Thyroid gland (tissue), 4 donors: ENCODE data around the gene RFX1. TPM values are rescaled to one million over a fixed set of nuclear protein-coding genes. Genes with fewer than 3 reads are reported as not detected.
A peak's percentile ranks its signal among the peaks of the same experiment; 100 is the strongest.

Source experiments
- DNase-seq, 2 donors: peaks; one replicate each; pipeline ENCODE4 v3.0.0-alpha.2; 2019
- H3K27ac ChIP-seq, 3 donors: fragments of 200-600 bp; sonication (generic); 1 replicate in 2 of 3; 2 replicates in 1 of 3; pipeline ENCODE4 v1.5.1; 2016 to 2019; ENCODE audit warnings: mild to moderate bottlenecking in 1 of 3, moderate library complexity in 1 of 3
- H3K27me3 ChIP-seq: fragments of 200-600 bp; sonication (generic); one replicate; pipeline ENCODE4 v1.5.1; 2019
- H3K36me3 ChIP-seq, 2 donors: fragments of 200-600 bp; sonication (generic); one replicate each; pipeline ENCODE4 v1.5.1; 2016 to 2019
- H3K4me1 ChIP-seq, 2 donors: fragments of 200-600 bp; sonication (generic); one replicate each; pipeline ENCODE4 v1.5.1; 2017 to 2019
- H3K4me3 ChIP-seq, 3 donors: fragments of 200-600 bp; sonication (generic); replicated peaks in 1 of 3; 1 replicate in 2 of 3; 2 replicates in 1 of 3; pipeline ENCODE4 v1.5.1; 2016; ENCODE audit warnings: mild to moderate bottlenecking in 1 of 3
- H3K9me3 ChIP-seq: fragments of 200-600 bp; sonication (generic); one replicate; pipeline ENCODE4 v1.5.1; 2017
- POLR2A ChIP-seq, 2 donors: fragments of 450-650 bp; IDR thresholded peaks; one replicate each; pipeline ENCODE4 v1.6.1; 2017; ENCODE audit warnings: antibody characterized with exemption in 2 of 2, mild to moderate bottlenecking in 2 of 2, moderate library complexity in 1 of 2
- WGBS, 2 donors: methylation state at CpG; one replicate each; pipeline ENCODE4 v1.1.5; 2017; 5-methylcytosine and 5-hydroxymethylcytosine counted together
- intact Hi-C: fragments of 100-400 bp; cut with DNase I; formaldehyde crosslinking; loops from one replicate; pipeline ENCODE4 v1.15.1; 2023
- total RNA-seq, 4 donors: library from RNA; depleted of rRNA; stranded (reverse); fragments of >200 nt; gene quantifications; one replicate each; pipeline ENCODE4 v1.2.3, GENCODE V29; 2016
- TF ChIP-seq, protein P1 (sequence below), 6 experiments: fragments of 200-600 bp in 3 of 6; fragments of 450-650 bp in 3 of 6; sonication (generic) in 3 of 6; IDR thresholded peaks; one replicate each; pipeline ENCODE4 v1.5.1; 2016 to 2019; ENCODE audit warnings: antibody characterized with exemption in 6 of 6, mild to moderate bottlenecking in 2 of 6, inconsistent platforms in 1 of 6, moderate library complexity in 1 of 6

Gene RFX1
- total RNA-seq, 4 donors from 2014 or later: 4.8 to 9.1 (median 9.1) TPM

DNA sequence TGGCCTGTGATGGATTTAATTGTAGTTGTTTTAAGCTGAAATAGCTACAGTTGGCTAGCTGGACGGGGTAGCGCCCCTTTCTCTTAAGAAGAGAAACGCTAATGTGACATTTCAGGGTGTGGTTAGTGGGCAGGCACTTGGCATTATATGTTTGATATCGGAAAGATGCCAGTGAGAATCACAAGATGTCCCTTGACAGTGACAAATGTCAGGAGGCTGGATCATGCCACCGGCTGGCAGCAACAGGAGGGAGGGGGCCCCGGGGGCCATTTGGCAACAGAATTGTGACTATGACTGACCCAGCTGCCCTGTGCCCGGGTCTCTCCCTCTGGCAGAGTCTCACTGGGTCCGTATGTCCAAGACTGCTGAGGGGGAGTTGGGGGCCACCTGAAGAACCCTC is 49.1 kb downstream of the RFX1 start:
- no peak for TF ChIP-seq POLR2A (IDR thresholded peaks at IDR 0.05)
- TF ChIP-seq, protein P1, sequence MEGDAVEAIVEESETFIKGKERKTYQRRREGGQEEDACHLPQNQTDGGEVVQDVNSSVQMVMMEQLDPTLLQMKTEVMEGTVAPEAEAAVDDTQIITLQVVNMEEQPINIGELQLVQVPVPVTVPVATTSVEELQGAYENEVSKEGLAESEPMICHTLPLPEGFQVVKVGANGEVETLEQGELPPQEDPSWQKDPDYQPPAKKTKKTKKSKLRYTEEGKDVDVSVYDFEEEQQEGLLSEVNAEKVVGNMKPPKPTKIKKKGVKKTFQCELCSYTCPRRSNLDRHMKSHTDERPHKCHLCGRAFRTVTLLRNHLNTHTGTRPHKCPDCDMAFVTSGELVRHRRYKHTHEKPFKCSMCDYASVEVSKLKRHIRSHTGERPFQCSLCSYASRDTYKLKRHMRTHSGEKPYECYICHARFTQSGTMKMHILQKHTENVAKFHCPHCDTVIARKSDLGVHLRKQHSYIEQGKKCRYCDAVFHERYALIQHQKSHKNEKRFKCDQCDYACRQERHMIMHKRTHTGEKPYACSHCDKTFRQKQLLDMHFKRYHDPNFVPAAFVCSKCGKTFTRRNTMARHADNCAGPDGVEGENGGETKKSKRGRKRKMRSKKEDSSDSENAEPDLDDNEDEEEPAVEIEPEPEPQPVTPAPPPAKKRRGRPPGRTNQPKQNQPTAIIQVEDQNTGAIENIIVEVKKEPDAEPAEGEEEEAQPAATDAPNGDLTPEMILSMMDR (IDR thresholded peaks at IDR 0.05): no peak
- Histone ChIP-seq H3K4me3 (no peak overlapping the region), H3K9me3 (no peaks in the 10 kb centered on the region), H3K4me1 (peaks cover 10 to 11% of the 10 kb centered on the region in 2 donors), H3K27ac (no peak overlapping the region), H3K27me3 (no peaks in the 10 kb centered on the region), H3K36me3 (peaks cover 32 to 47% of the 10 kb centered on the region in 2 donors)
- no peak for DNase-seq
- 91% methylated on average over 8 of the region's 8 CpGs for WGBS, 2 donors
- intact Hi-C loops: loop anchor here (5.0 kb wide), 1 partner anchor 115 kb away; the partner anchor contains the start of gene MISP3

DNA sequence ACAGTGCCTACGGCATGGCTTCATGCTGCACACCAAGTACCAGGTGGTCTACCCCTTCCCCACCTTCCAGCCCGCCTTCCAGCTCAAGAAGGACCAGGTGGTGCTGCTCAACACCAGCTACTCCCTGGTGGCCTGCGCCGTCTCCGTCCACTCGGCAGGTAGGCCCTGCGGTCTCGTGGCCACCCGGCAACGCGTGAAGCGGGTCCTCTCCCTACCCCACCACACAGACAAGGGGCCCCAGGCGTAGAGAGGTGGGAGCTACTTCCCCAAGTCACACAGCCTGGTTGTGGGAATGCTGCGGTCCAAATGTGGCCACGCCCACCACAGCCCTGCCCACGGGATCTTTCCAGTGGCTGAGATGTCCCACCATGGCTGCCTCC is 49.8 kb downstream of the RFX1 start:
- Histone ChIP-seq H3K27ac (no peak overlapping the region), H3K27me3 (no peaks in the 10 kb centered on the region), H3K36me3 (peaks cover 32 to 42% of the 10 kb centered on the region in 2 donors), H3K4me1 (peaks cover 14 to 15% of the 10 kb centered on the region in 2 donors), H3K9me3 (no peaks in the 10 kb centered on the region), H3K4me3 (no peak overlapping the region)
- 96 to 97% methylated on average over 9 to 15 of the region's 16 CpGs for WGBS, 2 donors
- TF ChIP-seq POLR2A (IDR thresholded peaks at IDR 0.05): no peak
- TF ChIP-seq, protein P1 (IDR thresholded peaks at IDR 0.05): no peak
- intact Hi-C loops: loop anchor here (5.0 kb wide), 1 partner anchor 116 kb away; the partner anchor contains the start of gene MISP3
- DNase-seq: no peak

DNA sequence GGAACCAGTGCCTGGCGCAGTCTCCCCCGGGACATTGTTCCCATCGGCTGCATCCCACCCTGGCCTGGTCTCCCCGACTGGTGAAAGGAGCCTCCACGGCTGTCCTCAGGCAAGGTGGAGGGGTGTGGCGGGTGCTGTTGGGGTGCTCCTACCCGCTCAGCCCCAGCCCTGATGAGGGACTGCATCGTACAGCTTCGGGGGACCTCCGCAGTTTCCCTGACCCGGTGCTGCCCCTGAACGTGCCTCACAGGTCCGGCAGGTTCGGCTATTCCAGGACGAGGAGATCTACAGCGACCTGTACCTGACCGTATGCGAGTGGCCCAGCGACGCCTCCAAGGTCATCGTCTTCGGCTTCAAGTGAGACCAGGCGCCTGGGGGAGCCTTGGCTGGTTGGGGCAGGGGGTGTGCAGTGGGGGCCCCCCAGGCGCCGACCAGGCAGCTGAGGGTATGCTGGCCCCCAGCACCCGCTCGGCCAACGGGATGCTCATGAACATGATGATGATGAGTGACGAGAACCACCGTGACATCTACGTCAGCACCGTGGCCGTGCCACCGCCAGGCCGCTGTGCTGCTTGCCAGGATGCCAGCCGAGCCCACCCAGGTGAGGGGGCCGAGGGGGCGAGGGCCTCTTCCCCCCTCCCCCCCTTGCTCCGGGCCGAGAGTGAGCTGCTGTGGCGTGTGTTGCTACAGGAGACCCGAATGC is 50.3 kb downstream of the RFX1 start:
- Histone ChIP-seq H3K27ac (no peak overlapping the region), H3K9me3 (no peaks in the 10 kb centered on the region), H3K36me3 (peaks cover 26 to 39% of the 10 kb centered on the region in 2 donors), H3K4me1 (peaks cover 14 to 15% of the 10 kb centered on the region in 2 donors), H3K4me3 (no peak overlapping the region), H3K27me3 (no peaks in the 10 kb centered on the region)
- DNase-seq: no peak
- no peak for TF ChIP-seq POLR2A (IDR thresholded peaks at IDR 0.05)
- 95 to 100% methylated on average over 2 to 27 of the region's 42 CpGs for WGBS, 2 donors
- intact Hi-C loops: loop anchor here (5.0 kb wide), 1 partner anchor 116 kb away; the partner anchor contains the start of gene MISP3

DNA sequence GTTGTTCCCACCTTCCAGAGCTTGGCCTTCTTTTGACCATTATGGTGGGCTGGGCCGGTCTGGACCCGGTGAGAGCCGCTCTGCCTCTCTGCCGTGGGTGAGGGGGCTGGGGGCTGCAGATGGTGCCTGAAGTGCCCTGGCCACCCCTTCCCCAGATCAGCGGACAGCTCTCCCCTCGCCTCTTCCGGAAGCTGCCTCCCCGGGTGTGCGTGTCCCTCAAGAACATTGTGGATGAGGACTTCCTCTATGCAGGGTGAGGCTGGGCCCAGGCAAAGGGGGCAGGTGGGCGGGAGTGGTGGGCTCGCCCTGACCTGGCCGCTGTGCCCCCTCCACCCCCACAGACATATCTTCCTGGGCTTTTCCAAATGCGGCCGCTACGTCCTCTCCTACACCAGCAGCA is 51.9 kb downstream of the RFX1 start:
- WGBS, 2 donors: 92 to 97% methylated on average over 13 to 15 of the region's 15 CpGs
- intact Hi-C loops: no loop called here
- H3K4me1 ChIP-seq: peaks cover 14 to 15% of the 10 kb centered on the region in 2 donors
- H3K27me3 ChIP-seq: no peaks in the 10 kb centered on the region
- TF ChIP-seq POLR2A (IDR thresholded peaks at IDR 0.05): no peak
- TF ChIP-seq, protein P1 (IDR thresholded peaks at IDR 0.05): no peak
- no peak overlapping the region for H3K27ac ChIP-seq
- no peak for DNase-seq
- H3K4me3 ChIP-seq: no peak overlapping the region
- H3K36me3 ChIP-seq: peaks cover 19 to 25% of the 10 kb centered on the region in 2 donors
- H3K9me3 ChIP-seq: no peaks in the 10 kb centered on the region

DNA sequence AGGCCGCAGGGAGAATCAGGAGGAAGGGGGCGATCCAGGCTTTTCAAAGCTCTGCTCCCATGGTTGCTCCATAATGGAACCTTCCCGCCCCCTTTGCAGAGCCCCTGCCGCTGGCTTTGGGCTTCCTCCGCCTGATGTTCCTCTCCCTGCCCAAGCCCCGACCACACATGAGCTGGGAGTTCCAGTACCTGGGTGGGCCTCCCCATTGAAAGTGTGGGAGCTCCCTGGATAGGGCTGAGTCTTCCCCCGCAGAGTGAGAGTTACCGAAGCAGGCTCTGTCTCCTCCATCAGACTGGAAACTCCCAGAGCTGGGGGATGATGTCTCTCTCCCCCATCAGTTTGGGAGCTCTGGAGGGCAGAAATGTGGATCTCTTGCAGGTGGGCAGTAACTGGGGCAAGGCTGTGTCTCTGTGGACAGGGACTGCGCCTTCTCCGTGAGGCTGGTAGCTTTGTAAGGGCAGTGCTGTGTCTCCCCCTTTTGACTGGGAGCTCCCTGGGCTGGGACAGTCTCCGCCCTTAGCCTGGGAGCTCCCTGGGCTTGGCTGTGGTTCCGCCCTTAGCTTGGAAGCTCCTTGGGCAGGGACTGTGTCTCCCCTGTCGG is 53.1 kb downstream of the RFX1 start:
- Histone ChIP-seq H3K4me1 (peaks cover 14 to 15% of the 10 kb centered on the region in 2 donors), H3K27me3 (no peaks in the 10 kb centered on the region), H3K9me3 (no peaks in the 10 kb centered on the region), H3K4me3 (peak overlapping the region in 2 of 3 donors; percentile 61 to 71), H3K36me3 (peaks cover 19 to 23% of the 10 kb centered on the region in 2 donors), H3K27ac (peak overlapping the region in 2 of 3 donors; percentile 56 to 81)
- WGBS, 2 donors: 0 to 7% methylated on average over 6 to 10 of the region's 13 CpGs
- TF ChIP-seq POLR2A (IDR thresholded peaks at IDR 0.05): no peak
- TF ChIP-seq, protein P1 (IDR thresholded peaks at IDR 0.05): no peak
- intact Hi-C loops: no loop called here
- DNase-seq: peak in 1 of 2 donors; percentile 17
